Measurements from ENCODE around the gene GPR132.

GPR132 gene

DNA sequence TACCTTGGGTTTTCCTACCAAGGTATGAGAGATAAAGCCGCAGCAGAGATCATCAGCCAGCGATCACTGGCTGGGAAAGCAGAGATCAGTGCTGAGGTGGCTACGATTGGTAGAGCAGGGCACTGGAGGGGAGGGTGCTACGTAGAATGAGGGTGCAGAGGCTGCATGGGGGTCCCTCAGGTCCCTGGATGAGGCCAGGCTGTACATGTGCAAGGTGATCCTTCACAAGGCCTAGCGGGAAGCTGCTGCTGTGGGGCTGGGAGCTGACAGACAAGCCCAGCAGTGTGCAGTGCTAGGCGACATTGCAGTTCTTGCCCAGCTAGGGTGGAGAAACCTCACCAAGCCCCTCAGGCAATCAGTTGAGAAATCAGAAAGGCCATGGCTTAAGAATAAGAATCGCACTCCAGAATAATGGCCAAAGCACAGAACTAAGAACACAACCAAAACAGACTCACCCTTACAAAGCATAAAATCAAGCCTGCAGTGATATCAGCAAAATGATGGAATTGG lies 37.2 kb upstream of the GPR132 start:
- TF ChIP-seq, protein P1, sequence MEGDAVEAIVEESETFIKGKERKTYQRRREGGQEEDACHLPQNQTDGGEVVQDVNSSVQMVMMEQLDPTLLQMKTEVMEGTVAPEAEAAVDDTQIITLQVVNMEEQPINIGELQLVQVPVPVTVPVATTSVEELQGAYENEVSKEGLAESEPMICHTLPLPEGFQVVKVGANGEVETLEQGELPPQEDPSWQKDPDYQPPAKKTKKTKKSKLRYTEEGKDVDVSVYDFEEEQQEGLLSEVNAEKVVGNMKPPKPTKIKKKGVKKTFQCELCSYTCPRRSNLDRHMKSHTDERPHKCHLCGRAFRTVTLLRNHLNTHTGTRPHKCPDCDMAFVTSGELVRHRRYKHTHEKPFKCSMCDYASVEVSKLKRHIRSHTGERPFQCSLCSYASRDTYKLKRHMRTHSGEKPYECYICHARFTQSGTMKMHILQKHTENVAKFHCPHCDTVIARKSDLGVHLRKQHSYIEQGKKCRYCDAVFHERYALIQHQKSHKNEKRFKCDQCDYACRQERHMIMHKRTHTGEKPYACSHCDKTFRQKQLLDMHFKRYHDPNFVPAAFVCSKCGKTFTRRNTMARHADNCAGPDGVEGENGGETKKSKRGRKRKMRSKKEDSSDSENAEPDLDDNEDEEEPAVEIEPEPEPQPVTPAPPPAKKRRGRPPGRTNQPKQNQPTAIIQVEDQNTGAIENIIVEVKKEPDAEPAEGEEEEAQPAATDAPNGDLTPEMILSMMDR (conservative IDR thresholded peaks at IDR 0.05; ENCODE audit: low read depth, low read length) = no peak
- H3K4me3 ChIP-seq (ENCODE audit: low read depth, low read length) = no peak overlapping the region
- no peak for DNase-seq (ENCODE audit: low read depth)

- H3K4me3 ChIP-seq (ENCODE audit: low read depth, low read length) = no peak overlapping the region
- TF ChIP-seq, protein P1 (conservative IDR thresholded peaks at IDR 0.05; ENCODE audit: low read depth, low read length) = no peak
- DNase-seq (ENCODE audit: low read depth) = no peak
Measured at GRCh38 chr14:105100910-105101309, 35.7 kb upstream of the GPR132 start.

DNA sequence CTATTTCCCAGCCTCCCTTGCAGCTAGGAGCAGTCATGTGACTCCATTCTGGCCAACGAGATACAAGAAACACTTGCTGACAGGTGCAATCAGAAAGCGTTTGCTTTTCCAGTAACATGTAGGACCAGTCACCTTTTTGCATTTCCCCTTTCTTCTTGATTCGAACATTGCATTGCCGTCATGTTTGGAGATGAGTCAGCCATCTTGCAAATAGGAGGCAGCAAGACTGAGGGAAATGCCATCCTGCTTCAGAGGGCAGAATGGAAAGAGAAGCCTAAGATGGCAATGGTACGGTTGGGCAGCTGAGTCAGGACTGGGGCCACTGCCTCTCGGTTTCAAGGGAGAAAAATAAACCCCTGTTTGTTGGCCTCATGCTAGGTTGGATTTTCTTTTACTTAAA lies 34.5 kb upstream of the GPR132 start:
- DNase-seq (ENCODE audit: low read depth) = no peak
- no peak overlapping the region for H3K4me3 ChIP-seq (ENCODE audit: low read depth, low read length)
- TF ChIP-seq, protein P1 (conservative IDR thresholded peaks at IDR 0.05; ENCODE audit: low read depth, low read length) = no peak

DNA sequence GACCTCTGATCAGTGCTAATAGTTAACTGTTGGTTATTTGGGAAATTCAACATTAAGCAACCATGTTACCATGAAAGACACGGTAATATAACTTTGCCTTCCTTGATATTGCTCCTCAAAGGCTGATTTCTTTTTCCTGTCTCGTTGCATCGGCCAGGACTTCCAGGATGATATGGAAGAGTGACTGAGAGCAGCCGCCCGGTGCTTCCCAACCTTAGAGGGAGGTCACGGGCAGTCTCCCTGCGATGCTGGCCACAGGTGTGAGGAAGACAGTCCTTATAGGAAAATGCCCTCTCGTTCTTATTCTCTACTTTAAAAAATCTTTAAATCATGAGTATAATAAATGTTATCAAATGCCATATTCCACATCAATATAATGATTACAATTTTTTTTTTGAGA lies 33.1 kb upstream of the GPR132 start:
- DNase-seq (ENCODE audit: low read depth) = no peak
- TF ChIP-seq, protein P1 (conservative IDR thresholded peaks at IDR 0.05; ENCODE audit: low read depth, low read length) = no peak
- no peak overlapping the region for H3K4me3 ChIP-seq (ENCODE audit: low read depth, low read length)

DNA sequence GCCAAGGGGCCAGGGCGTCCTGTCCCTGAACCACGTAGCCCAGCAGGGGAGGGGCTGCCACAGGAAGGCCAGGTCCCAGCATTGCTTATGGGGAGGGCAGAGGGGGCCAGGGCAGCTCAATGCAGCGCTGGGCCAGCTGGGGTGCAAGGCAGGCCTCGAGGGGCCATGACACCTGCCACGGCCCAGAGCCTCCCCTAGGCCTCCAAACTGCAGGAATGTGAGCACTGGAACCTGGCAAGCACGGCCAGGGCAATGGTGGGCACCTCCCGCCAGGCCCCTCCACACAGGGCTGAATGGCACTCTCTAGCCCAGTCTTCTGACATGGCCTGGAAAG lies 32.5 kb upstream of the GPR132 start:
- DNase-seq (ENCODE audit: low read depth) = no peak
- no peak overlapping the region for H3K4me3 ChIP-seq (ENCODE audit: low read depth, low read length)

GRCh38 chr14:105096206-105096875 lies 31.1 kb upstream of the GPR132 start:
- no peak for DNase-seq (ENCODE audit: low read depth)
- no peak overlapping the region for H3K4me3 ChIP-seq (ENCODE audit: low read depth, low read length)
- TF ChIP-seq, protein P1 (conservative IDR thresholded peaks at IDR 0.05; ENCODE audit: low read depth, low read length) = no peak

More for the DNA sequence above, 32.5 kb upstream of the GPR132 start:
- TF ChIP-seq, protein P1 (conservative IDR thresholded peaks at IDR 0.05; ENCODE audit: low read depth, low read length) = no peak

DNA sequence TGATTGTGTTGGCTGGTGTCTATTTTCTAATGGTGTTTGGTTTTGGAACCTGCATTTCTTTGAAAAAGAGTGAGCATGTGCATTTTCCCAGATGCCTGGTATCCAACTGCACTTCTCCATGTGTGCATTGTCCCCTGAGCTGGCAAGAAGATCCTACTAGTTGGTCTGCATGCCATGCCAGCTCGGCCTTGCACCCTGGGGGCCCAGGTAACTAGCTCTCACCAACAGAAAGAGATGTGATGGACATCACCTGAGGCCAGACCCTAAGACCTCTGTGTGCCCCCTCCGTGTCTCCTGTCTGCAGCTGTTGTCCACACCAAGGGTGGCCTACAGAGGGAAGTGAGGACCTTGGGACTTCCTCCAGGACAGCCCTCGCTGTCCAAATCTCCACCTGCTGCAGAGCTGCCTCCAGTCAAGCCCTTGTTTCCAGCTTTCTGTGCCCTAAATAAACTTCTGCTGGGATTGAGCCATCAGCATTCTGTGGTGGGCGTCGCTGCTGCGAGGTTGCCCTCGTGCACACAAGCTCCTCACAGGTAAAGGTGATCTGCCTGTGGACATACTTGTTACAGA lies 30.1 kb upstream of the GPR132 start:
- H3K4me3 ChIP-seq (ENCODE audit: low read depth, low read length) = no peak overlapping the region
- TF ChIP-seq, protein P1 (conservative IDR thresholded peaks at IDR 0.05; ENCODE audit: low read depth, low read length) = no peak
- no peak for DNase-seq (ENCODE audit: low read depth)
